HuH-7 (cell line): ENCODE measurements around the gene GPBAR1.

Experiments used
- DNase-seq: peaks from one replicate; pipeline ENCODE4 v3.0.0; 2011; ENCODE audit warnings: low spot score

GPBAR1 gene

DNA sequence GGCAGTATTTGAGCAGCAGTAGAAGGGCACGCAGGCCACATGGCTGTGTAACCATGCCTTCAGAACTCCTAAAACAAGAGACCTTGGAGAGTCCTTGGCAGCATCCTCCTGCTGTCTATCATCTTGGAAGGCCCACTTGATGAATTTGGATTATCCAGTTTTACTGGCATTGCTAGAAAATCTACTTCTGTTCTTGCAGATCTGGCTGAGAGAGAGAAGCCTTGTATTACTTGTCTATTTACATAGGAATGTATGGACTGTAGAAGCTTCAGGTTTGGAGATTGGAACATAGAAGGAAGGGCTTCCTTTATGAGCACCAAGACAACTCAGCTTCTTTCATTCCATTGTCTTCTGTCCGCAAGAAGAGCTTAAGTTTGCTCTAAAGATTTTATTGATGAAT lies 16.1 kb upstream of the GPBAR1 start:
- DNase-seq = no peak

DNA sequence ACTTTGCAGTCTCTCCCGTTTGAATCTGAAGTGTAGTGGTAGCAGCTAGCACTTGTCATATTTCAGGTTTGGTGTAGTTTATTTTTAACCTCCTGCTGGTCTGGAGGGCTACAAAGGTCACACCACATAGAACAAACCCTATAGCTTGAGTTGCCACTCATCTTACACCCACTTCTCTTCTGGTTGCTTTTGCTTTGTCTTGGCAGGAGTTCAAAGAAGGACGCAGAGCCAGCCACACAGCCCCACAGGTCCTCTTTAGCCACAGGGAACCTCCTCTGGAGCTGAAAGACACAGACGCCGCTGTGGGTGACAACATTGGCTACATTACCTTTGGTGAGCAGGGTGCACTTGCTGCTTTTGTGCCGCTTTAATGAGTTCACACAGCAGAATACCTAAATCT lies 15.6 kb upstream of the GPBAR1 start:
- DNase-seq = no peak

DNA sequence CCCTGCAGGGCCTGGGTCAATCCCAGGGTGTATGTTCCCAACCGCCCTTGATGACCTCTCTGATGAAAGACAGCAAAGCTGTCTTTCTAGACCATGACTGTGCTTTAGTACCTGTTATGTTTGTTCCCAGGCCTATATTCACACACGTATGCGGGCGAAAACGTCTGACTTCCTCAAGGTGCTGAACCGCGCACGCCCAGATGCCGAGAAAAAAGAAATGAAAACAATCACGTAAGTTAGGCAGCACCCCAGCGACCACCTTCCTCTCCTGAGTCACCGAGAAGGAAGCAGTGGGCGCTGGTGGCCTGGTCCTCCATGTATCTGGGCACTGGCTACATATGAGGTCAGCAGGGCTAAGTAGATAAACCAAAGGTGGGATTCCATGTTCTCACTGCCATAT lies 11.1 kb upstream of the GPBAR1 start:
- no peak for DNase-seq

DNA sequence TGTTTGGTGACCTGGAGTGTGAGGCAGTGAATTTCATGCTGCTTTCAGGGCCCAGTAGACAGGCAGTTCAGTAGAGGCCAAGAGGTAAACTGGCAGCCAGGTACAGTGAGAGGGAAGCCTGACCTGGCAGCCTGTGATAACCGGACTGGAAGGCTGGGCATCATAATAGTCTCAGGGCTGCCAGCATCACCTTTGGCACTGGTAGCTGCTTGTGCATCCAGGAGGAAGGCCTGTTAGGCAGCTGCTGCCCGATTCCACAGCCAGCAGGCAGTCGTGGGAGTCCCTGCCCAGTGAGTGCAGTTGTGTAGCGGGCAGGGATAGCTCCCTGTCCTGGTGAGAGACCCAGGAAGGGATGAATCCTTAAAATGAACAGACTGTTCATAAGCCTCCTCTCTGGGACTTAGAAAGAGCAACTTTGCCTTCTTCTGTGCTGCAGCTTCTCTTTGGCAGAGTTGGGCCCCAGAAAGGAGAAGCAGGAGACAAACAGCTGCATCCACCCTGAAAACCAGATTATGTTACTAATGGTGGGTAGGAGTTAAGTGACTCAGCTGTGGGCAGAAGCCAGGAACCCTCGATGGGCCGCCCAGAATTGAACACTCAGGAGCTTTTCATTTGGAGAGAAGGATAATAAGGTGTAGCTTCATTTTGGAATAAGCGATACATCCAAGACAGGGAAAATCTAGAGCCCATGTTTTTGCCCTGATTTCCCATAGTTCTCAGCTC lies 8.1 kb upstream of the GPBAR1 start:
- no peak for DNase-seq

DNA sequence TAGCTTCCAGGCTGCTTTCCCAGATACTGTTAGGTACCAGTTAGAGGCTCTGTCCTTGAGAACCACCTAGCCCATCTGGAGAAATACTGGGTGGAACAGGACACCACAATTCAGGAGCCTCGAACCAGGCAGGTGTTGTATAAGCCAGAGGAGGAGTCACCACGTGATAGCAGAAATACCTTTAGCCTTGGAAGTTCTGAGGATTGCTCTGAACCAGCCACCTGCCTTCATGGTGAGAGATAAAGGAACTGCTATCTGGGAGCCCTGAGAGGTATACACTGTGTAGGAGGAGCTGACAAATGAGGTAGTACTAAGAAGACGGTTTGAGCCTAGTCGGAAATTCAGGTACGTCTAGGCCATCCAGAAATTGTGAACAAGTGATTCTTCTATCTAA lies 7.6 kb upstream of the GPBAR1 start:
- DNase-seq = no peak

DNA sequence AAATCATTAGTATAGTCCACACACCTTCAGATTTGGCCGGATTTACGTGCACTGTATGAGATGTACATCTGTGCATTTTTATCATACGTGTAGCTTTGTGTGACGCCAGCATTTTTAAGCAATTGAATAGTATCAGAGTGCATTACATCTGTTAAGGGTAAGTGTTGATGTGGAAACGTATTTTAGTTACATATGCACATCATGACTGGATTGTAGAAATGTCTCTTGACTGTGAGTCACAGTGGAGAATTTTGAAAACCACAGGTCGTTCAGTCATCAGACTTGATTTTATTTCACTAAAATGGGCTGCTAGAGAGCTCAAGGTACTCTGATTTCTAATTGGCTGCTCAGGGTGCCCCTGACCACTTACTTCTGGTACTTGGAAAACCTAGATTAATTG lies 5.4 kb upstream of the GPBAR1 start:
- DNase-seq = no peak

DNA sequence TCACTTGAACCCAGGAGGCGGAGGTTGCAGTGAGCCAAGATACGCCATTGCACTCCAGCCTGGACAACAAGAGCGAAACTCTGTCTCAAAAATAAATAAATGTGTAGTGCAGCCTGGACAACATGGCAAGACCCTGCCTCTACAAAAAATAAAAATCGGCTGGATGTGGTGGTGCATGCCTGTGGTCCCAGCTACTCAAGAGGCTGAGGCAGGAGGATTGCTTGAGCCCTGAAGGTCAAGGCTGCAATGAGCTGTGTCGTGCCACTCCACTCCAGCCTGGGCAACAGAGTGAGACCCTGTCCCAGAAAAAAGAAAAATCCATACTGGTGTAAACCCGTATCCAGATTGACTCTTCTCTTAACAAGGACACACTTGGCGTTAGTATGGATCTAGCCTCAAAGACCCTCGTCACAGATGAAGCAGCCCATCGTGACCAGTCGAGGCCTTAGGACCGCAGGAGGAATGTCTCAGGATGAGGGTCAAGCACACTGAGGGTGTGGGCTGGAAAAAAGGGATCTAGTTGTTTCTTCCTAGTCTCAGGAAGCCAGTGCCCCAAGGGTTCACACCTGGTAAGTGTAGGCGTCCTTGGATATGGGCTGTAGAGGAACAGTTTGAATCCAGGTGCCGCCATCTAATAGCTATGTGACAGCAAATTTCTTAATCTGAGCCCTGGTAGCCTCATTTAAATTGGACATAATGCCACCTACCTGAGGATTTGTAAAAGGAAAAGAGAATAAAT lies 4.0 kb upstream of the GPBAR1 start:
- no peak for DNase-seq

DNA sequence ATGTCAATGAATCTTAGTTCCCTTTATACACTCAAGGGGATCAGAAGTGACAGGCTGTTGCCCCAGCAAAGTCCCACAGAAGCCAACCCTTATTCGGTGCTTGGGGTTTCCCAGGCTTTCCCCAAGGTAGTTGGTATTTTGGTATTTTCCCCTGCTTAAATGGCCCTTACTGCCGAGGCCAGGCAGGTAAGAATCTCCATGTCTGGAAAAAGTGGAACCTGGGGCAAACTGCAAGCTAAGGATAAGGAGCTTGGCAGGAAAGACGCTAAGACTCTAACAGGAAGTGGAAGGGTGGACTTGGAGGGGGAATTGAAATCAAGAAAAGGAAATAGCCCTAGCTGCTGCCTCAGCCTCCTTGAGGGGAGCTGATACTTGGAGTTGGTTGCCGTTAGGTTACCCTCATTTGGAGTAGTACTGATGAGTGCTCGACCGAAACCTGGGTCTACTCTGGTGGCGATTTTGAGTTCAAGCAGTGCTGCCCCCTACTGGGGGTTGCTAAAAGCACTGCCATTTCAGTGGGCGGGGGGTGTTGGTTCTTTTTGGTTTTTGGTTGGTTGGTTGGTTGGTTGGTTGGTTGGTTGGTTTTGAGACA lies 3.3 kb upstream of the GPBAR1 start:
- DNase-seq = peak; percentile 63

DNA sequence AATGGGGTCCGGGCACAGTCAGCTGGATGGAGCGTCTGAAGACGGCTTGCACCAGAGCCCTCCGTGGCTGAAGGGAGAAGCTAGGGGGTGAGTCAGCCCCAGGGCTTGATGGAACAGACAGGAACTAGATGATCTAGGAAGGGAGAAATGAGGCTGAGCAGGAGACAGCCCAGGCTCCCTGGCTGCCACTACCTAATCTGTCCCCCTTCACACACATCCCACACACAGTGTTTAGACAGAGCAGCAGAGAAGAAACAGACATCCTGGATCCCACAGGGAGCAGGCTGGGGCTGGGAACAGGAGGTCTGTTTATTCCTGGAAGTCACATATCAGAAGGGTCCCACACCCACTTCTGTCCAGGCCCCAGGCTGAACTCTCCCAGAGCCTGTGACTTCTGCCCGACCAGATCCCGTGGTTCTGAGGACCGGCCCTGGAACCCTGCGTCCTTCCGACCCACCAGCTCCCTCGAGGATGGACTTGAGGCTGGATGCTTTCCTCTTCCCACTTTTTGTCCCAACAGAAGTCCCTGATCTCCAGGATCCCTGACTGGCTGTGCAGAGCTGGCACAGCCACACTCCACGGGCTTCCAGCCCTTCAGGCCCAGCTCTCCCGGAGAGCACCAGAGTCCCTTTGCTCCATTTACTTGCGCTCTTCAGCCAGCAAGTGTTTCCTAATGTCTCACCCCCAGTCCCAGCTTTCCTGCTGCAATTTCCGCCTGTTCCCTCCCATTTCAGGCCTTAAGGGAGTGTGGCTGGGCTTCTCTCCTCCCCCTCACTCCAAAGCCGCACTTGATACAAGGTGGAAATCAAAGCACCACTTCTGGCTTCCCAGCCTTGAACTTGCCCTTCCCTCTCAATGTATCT lies 1.5 kb upstream of the GPBAR1 start:
- DNase-seq = no peak

DNA sequence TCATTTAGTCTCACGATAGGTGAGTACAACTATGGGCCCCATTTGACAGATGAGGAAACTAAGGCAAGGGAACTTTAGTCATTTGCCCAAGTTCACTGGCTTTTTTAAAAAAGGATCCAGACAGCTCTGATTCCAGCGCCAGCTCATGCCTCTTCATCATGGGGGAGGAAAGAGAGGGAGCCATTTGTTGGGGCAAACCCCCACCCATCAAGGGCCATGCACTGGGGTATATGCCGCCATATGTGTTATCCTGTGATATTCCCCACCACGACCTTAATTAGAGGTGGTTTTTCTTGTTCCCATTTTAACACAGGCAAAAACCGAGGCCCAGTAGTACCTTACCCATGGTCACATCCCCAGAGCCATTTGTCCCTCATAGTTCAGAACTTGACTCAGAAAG lies 649 bp upstream of the GPBAR1 start:
- DNase-seq = no peak

DNA sequence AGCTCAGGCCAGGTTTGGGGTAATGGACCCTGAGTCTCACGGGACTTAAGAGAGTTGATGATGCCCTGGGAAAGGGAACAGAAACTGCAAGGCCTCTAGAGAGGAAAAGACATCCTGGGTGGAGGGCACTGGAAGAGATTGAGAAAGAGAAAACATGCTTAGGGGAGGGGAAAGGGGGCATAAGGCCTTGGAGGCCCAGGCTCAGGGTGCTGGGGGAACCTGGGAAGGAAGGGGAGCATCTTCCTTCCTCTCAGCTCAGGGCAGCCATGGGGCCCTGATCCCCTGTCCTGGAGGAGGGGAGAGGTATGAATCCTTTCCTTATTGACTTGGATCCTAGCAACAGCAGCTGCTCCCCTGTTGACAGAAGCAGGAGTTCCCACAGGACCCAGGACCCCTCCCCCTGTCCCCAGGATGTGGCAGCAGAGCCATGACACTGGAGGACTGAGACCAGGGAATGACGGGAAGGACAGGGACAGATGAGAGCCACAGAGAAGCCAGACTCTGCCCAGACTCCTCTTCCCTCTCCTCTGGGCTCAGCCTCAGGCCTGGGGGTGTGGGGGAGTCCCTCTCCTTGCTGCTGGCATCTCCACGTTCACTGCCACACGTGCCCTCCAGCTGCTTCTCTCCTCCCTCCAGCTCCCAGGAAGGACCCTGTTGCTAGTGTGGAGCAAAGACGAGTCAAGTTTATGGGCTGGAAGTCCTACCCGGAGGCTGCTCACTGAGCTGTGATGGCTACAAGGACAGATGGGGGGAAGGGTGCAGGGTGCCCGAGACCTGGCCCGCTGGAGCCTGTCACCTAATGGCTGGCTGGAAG lies 815 bp downstream of the GPBAR1 start:
- no peak for DNase-seq

DNA sequence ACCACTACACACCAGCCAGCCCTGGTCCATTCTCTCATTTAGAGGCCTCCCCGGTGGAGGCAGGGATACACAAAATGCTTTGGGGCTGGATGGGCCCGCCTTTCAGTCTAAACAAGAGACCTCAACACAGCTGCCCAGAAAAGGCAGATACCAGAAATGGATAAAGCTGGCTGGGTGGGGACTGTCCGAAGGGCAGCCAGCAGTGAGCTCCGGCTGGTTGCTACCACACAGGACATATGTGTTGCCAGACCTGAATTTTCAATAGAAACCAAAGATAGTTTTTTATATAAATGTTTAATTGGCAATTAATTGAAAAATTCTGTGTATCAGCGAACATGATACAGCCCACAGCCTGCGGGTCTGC lies 1.4 kb downstream of the GPBAR1 start:
- no peak for DNase-seq

DNA sequence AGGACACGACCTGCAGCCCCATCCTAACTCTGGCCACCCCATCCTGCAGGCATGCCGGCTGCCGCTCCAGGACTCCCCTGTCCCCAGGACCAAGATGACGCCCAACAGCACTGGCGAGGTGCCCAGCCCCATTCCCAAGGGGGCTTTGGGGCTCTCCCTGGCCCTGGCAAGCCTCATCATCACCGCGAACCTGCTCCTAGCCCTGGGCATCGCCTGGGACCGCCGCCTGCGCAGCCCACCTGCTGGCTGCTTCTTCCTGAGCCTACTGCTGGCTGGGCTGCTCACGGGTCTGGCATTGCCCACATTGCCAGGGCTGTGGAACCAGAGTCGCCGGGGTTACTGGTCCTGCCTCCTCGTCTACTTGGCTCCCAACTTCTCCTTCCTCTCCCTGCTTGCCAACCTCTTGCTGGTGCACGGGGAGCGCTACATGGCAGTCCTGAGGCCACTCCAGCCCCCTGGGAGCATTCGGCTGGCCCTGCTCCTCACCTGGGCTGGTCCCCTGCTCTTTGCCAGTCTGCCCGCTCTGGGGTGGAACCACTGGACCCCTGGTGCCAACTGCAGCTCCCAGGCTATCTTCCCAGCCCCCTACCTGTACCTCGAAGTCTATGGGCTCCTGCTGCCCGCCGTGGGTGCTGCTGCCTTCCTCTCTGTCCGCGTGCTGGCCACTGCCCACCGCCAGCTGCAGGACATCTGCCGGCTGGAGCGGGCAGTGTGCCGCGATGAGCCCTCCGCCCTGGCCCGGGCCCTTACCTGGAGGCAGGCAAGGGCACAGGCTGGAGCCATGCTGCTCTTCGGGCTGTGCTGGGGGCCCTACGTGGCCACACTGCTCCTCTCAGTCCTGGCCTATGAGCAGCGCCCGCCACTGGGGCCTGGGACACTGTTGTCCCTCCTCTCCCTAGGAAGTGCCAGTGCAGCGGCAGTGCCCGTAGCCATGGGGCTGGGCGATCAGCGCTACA lies 2.1 kb downstream of the GPBAR1 start:
- DNase-seq = no peak

DNA sequence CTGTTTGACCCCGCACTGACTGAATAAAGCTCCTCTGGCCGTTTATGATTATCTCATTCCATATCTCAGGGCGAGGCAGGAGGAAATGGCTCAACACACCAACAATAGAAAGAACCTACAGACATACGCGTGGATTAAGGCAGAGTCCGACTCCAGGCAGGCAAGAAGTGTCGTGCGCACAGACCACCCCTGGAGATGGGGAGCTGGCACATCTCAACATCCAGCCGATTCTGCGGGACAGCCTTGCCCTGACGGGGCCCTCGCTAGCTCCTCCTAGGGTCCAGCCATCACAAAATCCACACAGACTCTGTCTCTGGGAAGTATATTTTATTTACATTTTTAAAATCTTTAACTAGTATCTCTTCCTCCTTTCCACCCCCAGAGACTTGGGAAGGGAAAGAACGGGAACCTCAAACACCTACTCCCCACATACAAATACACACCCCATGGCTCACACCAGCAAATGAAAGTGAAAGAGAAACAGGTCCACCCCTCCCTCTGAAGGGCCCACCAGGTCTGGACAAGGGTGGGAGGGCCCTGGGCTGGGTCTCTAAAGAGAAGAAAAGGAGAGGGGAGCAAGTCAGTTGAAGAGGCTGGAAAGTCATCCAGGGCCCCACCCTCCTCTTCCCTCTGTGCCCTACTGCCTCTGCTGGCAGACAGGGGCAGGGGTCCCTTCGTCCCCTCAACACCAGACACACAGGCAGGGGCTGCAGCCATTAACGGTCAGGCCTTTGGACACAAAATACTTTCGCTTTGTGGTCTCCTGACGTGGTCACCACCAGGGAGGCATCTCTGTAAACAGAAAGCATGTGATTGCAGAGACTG lies 3.2 kb downstream of the GPBAR1 start:
- no peak for DNase-seq

DNA sequence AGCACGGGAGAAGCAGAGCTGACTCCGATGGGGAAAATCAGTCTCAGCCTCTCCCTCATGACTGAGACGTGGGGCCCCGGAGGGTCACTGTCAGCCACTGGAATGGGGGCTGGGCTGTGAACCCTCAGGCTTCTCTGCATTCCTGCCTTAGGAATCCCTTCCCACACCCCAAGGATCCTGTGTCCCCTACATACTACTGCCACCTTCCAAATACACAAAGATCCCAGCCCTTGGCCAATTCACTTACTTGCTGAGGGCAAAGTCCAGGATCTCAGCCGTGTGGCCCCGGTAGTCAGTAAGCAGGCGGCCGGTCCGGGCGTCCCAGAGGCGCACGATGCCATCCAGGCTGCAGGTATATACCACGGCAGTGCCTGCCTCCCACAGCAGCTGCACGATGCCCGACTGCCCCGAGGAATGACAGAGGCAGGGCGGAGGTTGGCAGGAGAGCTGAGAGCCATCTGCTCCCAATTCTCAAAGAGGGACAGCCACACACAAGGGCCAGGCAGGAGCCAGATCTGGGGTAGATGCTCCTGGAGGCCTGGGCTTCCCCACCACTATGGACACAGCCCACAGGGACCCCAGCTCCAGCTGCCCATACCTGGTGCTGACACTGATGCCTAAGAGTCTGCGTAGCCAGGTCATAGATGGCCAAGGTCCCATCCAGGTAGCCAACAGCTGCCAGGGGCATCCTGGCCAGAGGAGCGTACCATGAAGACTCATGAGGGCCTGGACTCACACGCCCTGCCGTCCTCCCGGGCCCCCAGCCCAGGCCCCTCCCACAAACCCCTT lies 4.2 kb downstream of the GPBAR1 start:
- peak; percentile 74 for DNase-seq

DNA sequence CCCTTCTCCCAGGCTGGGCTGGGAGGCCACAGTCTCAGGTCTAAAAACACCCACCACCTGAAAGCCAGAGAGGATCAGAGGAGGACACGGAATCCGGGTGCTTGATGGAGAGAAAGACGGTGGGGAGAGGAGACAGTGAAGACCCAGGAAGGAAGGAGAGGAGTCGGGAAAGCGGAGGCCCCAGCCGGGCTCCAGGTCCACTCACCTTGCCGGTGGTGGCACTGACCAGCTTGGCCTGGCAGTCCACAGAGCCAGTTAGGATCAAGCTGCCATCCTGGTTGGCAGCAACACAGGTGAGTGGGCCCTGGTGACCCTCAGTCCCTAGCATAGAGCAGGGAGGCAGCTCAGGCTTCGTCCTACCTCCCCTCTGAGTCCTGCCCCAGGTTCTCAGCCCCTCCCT lies 4.8 kb downstream of the GPBAR1 start:
- DNase-seq = no peak

DNA sequence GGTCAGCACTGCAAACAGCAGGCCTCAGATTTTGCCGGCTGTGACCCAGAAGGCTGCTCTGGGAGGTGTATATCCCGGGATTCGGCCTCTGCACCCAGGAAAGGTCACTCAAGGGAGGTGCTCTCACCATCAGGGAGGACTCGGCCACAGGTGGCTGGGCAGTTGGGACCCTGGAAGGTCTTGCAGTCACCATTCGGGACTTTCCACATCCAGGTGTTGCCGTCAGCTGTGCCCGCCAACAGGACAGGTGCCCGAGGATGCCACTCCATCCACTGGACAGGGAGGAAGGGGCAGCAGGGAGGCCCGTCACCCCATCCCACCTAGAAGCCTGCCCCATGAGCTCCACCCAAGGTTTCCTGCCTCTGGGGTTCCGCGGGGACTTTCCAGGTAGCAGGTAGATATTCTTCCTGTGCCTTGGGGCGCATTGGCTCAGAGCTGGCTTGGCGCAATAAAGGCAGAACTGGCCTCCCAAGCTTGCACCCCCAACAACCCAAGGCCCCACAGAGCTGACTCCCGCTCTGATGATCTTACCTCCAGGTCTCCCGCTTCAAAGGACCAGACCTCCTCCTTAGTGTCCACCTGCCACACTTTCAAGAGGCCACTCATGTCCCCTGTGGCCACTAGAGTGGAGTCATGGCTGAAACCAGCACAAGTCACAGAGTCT lies 5.6 kb downstream of the GPBAR1 start:
- no peak for DNase-seq

DNA sequence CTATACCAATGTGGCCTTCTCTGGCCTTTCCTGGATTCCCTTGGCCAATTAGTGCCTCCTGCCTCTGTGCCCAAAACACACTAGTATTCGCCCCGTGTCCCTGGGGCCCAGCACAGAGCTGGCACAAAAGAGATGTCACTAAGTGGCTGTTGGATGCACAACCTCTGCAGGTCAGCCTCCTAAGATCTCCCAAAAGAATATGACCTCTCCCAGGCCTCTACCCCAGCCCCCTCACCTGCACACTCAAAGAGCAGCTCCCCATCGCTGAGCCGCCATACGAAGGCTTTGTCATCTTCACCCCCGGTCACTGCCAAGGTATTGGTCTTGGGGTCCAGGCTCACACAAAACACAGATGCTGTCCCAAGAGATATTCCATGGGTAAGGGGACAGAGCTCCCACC lies 6.4 kb downstream of the GPBAR1 start:
- no peak for DNase-seq
